Measurements from ENCODE around the gene SPDYC.
A peak's percentile ranks its signal among the peaks of the same experiment; 100 is the strongest.

Gene SPDYC

DNA sequence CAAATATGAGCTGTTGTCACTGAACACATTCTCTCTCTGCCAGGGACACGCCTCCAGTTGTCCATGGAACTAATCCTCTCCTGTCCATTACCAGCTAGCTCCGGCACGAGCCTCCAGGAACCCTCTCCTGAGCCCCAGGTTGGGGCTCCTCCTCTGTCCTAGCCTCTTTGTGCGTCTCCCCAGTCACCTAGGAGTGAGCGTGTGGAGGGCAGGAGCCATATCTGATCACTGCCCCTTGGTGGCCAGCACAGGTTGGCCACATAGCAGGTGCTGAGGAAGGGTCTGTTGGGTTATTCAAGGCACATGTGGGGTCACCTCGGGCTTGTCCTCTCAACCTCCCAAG is 38.2 kb upstream of the SPDYC start:
- Histone ChIP-seq H3K79me2 (ENCODE audit: low read length) (peaks cover 70% of the 10 kb centered on the region), H3K4me2 (ENCODE audit: low read depth, low read length) (peak overlapping the region; percentile 90), H3K27me3 (replicated peaks; ENCODE audit: insufficient read depth, low read length) (no peaks in the 10 kb centered on the region), H4K20me1 (ENCODE audit: insufficient read depth, low read length) (no peaks in the 10 kb centered on the region), H3K4me1 (ENCODE audit: low read length) (peaks cover 15% of the 10 kb centered on the region), H3F3A (ENCODE audit: insufficient read depth, low read length) (peaks cover 60% of the 10 kb centered on the region), H3K9me3 (replicated peaks; ENCODE audit: insufficient read depth, low read length) (no peaks in the 10 kb centered on the region), H3K36me3 (replicated peaks; ENCODE audit: insufficient read depth, low read length) (peaks cover 18% of the 10 kb centered on the region), H3K27ac (ENCODE audit: low read length) (peak overlapping the region; percentile 97), H3K9ac (ENCODE audit: low read length) (peak overlapping the region; percentile 99; the same call in 1 of the 2 replicates), H3K4me3 (ENCODE audit: low read length) (peak overlapping the region; percentile 95), H3K9me2 (replicated peaks; ENCODE audit: insufficient read depth, low read length) (no peaks in the 10 kb centered on the region), H2AFZ (ENCODE audit: low read length) (no peak overlapping the region)
- TF ChIP-seq, protein P1, sequence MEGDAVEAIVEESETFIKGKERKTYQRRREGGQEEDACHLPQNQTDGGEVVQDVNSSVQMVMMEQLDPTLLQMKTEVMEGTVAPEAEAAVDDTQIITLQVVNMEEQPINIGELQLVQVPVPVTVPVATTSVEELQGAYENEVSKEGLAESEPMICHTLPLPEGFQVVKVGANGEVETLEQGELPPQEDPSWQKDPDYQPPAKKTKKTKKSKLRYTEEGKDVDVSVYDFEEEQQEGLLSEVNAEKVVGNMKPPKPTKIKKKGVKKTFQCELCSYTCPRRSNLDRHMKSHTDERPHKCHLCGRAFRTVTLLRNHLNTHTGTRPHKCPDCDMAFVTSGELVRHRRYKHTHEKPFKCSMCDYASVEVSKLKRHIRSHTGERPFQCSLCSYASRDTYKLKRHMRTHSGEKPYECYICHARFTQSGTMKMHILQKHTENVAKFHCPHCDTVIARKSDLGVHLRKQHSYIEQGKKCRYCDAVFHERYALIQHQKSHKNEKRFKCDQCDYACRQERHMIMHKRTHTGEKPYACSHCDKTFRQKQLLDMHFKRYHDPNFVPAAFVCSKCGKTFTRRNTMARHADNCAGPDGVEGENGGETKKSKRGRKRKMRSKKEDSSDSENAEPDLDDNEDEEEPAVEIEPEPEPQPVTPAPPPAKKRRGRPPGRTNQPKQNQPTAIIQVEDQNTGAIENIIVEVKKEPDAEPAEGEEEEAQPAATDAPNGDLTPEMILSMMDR (IDR thresholded peaks at IDR 0.05; ENCODE audit: low read length): no peak
- TF ChIP-seq EZH2phosphoT487 (IDR thresholded peaks at IDR 0.05; ENCODE audit: low read length) (no peak), EZH2 (optimal IDR thresholded peaks at IDR 0.05; ENCODE audit: low read depth, low read length) (no peak)
- no peak for DNase-seq

DNA sequence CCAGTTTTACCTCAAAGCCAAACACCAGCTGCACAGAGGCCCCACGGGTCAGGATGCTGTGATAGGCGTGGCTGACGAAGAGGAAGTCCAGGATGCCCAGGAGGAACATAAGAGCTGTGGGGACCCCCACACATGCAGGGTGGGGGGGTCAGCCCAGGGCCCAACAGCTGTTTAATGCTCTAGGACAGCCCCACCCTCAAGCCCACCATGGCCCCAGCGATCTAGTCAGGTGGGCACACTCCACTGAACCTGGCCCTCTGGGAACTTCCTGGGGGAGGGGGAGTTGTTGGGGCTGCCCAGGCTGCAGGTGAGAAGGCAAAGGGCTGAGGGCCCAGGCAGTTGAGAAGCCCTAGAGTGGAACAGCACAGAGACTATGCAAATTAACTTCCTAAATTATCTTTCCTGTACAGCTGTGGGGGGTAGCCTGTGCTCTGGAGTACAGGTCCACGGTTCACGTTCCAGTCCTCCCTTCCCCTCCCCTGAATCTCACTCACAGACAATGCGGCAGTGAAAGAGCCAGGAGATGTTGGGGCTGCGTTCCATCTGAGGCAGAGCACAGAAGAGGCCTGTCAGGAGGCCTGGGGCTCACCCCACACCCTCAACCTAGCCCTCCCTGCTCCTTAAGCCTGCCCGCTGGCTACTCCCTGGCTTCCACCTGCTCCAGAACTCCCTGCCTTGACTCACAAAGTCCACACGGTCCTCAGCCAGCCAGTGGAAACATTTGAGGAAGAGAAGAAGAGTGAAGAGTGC is 37.6 kb upstream of the SPDYC start:
- Histone ChIP-seq H3F3A (ENCODE audit: insufficient read depth, low read length) (peaks cover 55% of the 10 kb centered on the region), H2AFZ (ENCODE audit: low read length) (no peak overlapping the region), H3K9ac (ENCODE audit: low read length) (peak overlapping the region; percentile 99), H3K4me1 (ENCODE audit: low read length) (peaks cover 15% of the 10 kb centered on the region), H3K9me3 (replicated peaks; ENCODE audit: insufficient read depth, low read length) (no peaks in the 10 kb centered on the region), H3K27ac (ENCODE audit: low read length) (peak overlapping the region; percentile 97), H3K36me3 (replicated peaks; ENCODE audit: insufficient read depth, low read length) (peaks cover 15% of the 10 kb centered on the region), H4K20me1 (ENCODE audit: insufficient read depth, low read length) (no peaks in the 10 kb centered on the region), H3K9me2 (replicated peaks; ENCODE audit: insufficient read depth, low read length) (no peaks in the 10 kb centered on the region), H3K4me2 (ENCODE audit: low read depth, low read length) (peak overlapping the region; percentile 90), H3K27me3 (replicated peaks; ENCODE audit: insufficient read depth, low read length) (no peaks in the 10 kb centered on the region), H3K4me3 (ENCODE audit: low read length) (peak overlapping the region; percentile 95), H3K79me2 (ENCODE audit: low read length) (peaks cover 70% of the 10 kb centered on the region)
- peak; percentile 87 for DNase-seq
- TF ChIP-seq EZH2 (optimal IDR thresholded peaks at IDR 0.05; ENCODE audit: low read depth, low read length) (no peak), EZH2phosphoT487 (IDR thresholded peaks at IDR 0.05; ENCODE audit: low read length) (no peak)
- TF ChIP-seq, protein P1 (IDR thresholded peaks at IDR 0.05; ENCODE audit: low read length): no peak

DNA sequence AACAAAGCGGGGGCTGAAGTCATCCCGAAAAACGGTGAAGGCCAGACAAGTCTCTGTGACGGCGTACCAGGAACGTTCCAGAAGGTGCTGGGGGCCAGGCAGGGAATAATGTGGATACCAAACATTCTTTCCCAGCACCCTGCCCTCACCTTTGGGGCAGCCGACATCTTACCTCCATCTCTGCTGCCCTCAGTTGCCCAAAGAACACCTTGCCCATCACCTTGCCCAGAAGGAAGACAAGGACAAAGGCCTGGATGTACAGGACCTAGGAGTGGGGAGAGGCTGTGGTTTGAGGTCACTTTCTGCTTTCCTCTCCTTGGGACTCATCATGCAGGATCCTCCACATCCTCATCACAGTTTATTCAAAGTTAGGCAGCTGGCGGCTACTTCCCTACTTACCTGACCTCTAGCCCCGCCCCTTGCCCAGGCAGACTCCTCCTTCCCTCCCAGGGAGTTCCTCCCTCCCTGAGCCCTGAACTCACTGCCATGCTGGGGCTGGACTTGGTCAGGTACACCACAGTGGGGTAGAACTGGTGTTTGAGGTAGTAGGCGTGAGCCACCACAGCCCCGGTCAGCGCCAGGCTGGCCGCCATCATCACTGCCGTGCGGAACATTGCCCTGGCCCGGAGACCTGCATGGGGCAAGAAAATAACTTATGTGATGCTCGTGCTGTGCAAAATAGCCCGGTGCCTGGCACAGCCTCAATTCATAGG is 36.9 kb upstream of the SPDYC start:
- peak overlapping the region; percentile 90 for H3K4me2 ChIP-seq (ENCODE audit: low read depth, low read length)
- H3K79me2 ChIP-seq (ENCODE audit: low read length): peaks cover 65% of the 10 kb centered on the region
- peak overlapping the region; percentile 95 for H3K4me3 ChIP-seq (ENCODE audit: low read length)
- peak overlapping the region; percentile 97 for H3K27ac ChIP-seq (ENCODE audit: low read length)
- H3K4me1 ChIP-seq (ENCODE audit: low read length): peaks cover 15% of the 10 kb centered on the region
- peaks cover 15% of the 10 kb centered on the region for H3K36me3 ChIP-seq (replicated peaks; ENCODE audit: insufficient read depth, low read length)
- H3K9ac ChIP-seq (ENCODE audit: low read length): peak overlapping the region; percentile 99
- H2AFZ ChIP-seq (ENCODE audit: low read length): no peak overlapping the region
- H3K27me3 ChIP-seq (replicated peaks; ENCODE audit: insufficient read depth, low read length): no peaks in the 10 kb centered on the region
- peak; percentile 89 for DNase-seq
- H3F3A ChIP-seq (ENCODE audit: insufficient read depth, low read length): peaks cover 48% of the 10 kb centered on the region
- H4K20me1 ChIP-seq (ENCODE audit: insufficient read depth, low read length): no peaks in the 10 kb centered on the region
- no peaks in the 10 kb centered on the region for H3K9me2 ChIP-seq (replicated peaks; ENCODE audit: insufficient read depth, low read length)
- H3K9me3 ChIP-seq (replicated peaks; ENCODE audit: insufficient read depth, low read length): no peaks in the 10 kb centered on the region
- TF ChIP-seq EZH2phosphoT487 (IDR thresholded peaks at IDR 0.05; ENCODE audit: low read length): no peak
- no peak for TF ChIP-seq EZH2 (optimal IDR thresholded peaks at IDR 0.05; ENCODE audit: low read depth, low read length)
- TF ChIP-seq, protein P1 (IDR thresholded peaks at IDR 0.05; ENCODE audit: low read length): no peak

Data from MM.1S (cell line).